ENCODE measurements around the gene PUSL1. TPM values are rescaled to one million over a fixed set of nuclear protein-coding genes. Genes with fewer than 3 reads are reported as not detected.
A peak's percentile ranks its signal among the peaks of the same experiment; 100 is the strongest.

The PUSL1 gene
- total and polyA plus RNA-seq, 2 of the 4 experiments (the other 2 are of a cell fraction): 10.9 to 33.0 TPM

DNA sequence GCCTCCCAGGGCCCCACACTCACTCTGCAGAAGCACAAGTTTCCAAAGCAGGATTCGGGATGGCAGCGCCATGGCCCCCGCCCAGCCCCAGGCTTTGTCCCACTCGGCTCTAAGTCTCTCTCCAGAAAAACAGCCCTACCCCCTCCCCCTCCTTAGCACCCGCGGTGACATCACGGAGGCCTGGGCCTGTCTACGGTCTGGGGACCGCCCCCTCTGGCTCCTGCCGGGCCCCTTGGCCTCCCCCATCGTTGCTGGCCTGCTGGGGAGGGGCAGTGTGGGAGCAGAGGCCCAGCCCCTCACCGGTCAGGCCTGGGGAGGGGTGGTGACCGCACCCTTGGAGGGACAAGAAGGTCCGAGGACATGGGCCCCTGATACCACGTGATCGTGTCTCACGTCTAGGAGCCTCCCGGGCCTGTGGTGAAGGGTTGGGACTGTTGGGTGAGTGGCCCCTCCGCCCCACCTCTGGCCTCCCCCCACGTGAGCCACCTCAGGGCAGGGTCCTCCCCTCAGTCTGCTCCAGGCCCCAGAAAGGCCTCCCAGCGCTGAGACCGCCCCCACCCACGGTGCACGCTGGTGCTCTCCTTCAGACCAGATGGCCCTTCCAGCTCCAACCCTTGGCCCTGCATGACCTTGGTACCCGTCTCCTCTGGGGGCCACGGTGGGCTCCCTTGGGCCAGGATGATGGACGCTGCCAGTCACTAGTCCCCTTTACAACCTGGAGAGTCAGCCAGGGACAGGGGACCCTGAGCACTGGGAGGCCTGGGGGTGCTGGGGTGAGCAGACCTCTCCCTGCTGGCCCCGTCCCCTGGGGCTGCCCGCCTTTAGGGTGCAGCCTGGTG, 50.3 kb downstream of the PUSL1 start, which contains the start of gene MXRA8:
Gene MXRA8 (minus strand): TSS at position 123 of the 839 bp plus-strand sequence. CDS start 51 bp downstream, at position 72.
- TF ChIP-seq, protein P1, sequence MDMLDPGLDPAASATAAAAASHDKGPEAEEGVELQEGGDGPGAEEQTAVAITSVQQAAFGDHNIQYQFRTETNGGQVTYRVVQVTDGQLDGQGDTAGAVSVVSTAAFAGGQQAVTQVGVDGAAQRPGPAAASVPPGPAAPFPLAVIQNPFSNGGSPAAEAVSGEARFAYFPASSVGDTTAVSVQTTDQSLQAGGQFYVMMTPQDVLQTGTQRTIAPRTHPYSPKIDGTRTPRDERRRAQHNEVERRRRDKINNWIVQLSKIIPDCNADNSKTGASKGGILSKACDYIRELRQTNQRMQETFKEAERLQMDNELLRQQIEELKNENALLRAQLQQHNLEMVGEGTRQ (IDR thresholded peaks at IDR 0.05; ENCODE audit: low read depth, low read length): peak; percentile 80
- TF ChIP-seq MAFK (IDR thresholded peaks at IDR 0.05; ENCODE audit: low read depth, low read length): no peak
- TF ChIP-seq CHD1 (IDR thresholded peaks at IDR 0.05; ENCODE audit: low read depth, low read length): no peak
- no peak; the same call in 1 of the 2 replicates for TF ChIP-seq BHLHE40 (IDR thresholded peaks at IDR 0.05; ENCODE audit: low read depth, low read length)
- TF ChIP-seq, protein P2, sequence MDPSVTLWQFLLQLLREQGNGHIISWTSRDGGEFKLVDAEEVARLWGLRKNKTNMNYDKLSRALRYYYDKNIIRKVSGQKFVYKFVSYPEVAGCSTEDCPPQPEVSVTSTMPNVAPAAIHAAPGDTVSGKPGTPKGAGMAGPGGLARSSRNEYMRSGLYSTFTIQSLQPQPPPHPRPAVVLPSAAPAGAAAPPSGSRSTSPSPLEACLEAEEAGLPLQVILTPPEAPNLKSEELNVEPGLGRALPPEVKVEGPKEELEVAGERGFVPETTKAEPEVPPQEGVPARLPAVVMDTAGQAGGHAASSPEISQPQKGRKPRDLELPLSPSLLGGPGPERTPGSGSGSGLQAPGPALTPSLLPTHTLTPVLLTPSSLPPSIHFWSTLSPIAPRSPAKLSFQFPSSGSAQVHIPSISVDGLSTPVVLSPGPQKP (IDR thresholded peaks at IDR 0.05; ENCODE audit: borderline replicate concordance, low read depth, low read length): no peak
- TF ChIP-seq, protein P3, sequence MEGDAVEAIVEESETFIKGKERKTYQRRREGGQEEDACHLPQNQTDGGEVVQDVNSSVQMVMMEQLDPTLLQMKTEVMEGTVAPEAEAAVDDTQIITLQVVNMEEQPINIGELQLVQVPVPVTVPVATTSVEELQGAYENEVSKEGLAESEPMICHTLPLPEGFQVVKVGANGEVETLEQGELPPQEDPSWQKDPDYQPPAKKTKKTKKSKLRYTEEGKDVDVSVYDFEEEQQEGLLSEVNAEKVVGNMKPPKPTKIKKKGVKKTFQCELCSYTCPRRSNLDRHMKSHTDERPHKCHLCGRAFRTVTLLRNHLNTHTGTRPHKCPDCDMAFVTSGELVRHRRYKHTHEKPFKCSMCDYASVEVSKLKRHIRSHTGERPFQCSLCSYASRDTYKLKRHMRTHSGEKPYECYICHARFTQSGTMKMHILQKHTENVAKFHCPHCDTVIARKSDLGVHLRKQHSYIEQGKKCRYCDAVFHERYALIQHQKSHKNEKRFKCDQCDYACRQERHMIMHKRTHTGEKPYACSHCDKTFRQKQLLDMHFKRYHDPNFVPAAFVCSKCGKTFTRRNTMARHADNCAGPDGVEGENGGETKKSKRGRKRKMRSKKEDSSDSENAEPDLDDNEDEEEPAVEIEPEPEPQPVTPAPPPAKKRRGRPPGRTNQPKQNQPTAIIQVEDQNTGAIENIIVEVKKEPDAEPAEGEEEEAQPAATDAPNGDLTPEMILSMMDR (conservative IDR thresholded peaks at IDR 0.05; ENCODE audit: low read depth, low read length): no peak
- 0 out of 2 replicates have a peak, but pooled peaks have one; percentile 9 for TF ChIP-seq FOS (IDR thresholded peaks at IDR 0.05; ENCODE audit: low read depth, low read length)
- TF ChIP-seq MXI1 (IDR thresholded peaks at IDR 0.05; ENCODE audit: borderline replicate concordance, low read depth, low read length): 0 out of 2 replicates have a peak, but pooled peaks have one; percentile 9
- TF ChIP-seq POLR2A (IDR thresholded peaks at IDR 0.05; ENCODE audit: low read depth, low read length): peak; percentile 65; the same call in 1 of the 2 replicates
- TF ChIP-seq SMC3 (IDR thresholded peaks at IDR 0.05; ENCODE audit: low read depth, low read length): no peak
- TF ChIP-seq MAZ (IDR thresholded peaks at IDR 0.05; ENCODE audit: borderline replicate concordance, low read depth, low read length): peak; percentile 81
- Histone ChIP-seq H3K79me1 (ENCODE audit: low read depth in 1 of 2, low read length in 2 of 2) (peaks cover 4 to 23% of the 10 kb centered on the region in 2 experiments; a peak in 3 of 4 replicates), H2AK9ac (replicated peaks; ENCODE audit: low read depth, low read length, poor library complexity) (peak within 1 kb of the TSS; percentile 100), H3K56ac (ENCODE audit: extremely low read depth, insufficient read depth, low read length) (peak within 1 kb of the TSS; percentile 89), H3K4ac (ENCODE audit: low read depth, low read length) (peak within 1 kb of the TSS; percentile 99), H4K5ac (ENCODE audit: low read depth, low read length) (peak within 1 kb of the TSS; percentile 86), H3K4me1 (ENCODE audit: control insufficient read depth, insufficient read depth, low read length) (peaks cover 35% of the 10 kb centered on the region), H2BK5ac (ENCODE audit: low read depth, low read length, poor library complexity, severe bottlenecking) (peak within 1 kb of the TSS; percentile 96), H3K36me3 (ENCODE audit: control insufficient read depth, insufficient read depth, low read length) (peaks cover 16% of the 10 kb centered on the region; the same call in 1 of the 2 replicates), H3K4me3 (ENCODE audit: insufficient read depth, low read depth, low read length) (peak within 1 kb of the TSS; percentile 74), H3K4me2 (ENCODE audit: low read depth, low read length) (peak within 1 kb of the TSS; percentile 93), H2AK5ac (ENCODE audit: low read depth, low read length) (peak within 1 kb of the TSS; percentile 99), H3K9ac (ENCODE audit: low read depth, low read length) (peak within 1 kb of the TSS; percentile 92), H3K18ac (ENCODE audit: low read depth, low read length) (peak within 1 kb of the TSS; percentile 71), H2AFZ (replicated peaks; ENCODE audit: low read length, poor library complexity) (peak within 1 kb of the TSS; percentile 85), H3K23ac (ENCODE audit: low read depth, low read length) (peak within 1 kb of the TSS; percentile 98), H2BK120ac (ENCODE audit: low read depth, low read length) (peak within 1 kb of the TSS; percentile 99), H3K9me1 (ENCODE audit: insufficient read depth, low read length) (peaks cover 13% of the 10 kb centered on the region), H2BK20ac (ENCODE audit: low read depth, low read length) (peak within 1 kb of the TSS; percentile 96), H3K14ac (replicated peaks; ENCODE audit: low read depth, low read length) (peak within 1 kb of the TSS; percentile 96), H4K91ac (ENCODE audit: insufficient read depth, low read depth, low read length) (peak within 1 kb of the TSS; percentile 98), H4K8ac (ENCODE audit: low read depth in 2 of 2, low read length in 2 of 2) (peak within 1 kb of the TSS; percentile 92), H2BK15ac (ENCODE audit: low read depth, low read length) (peak within 1 kb of the TSS; percentile 90; the same call in 2 of the 3 replicates), H3K27ac (ENCODE audit: insufficient read depth, low read length) (peak within 1 kb of the TSS; percentile 96), H3K9me3 (ENCODE audit: control insufficient read depth, insufficient read depth, low read length) (no peaks in the 10 kb centered on the region), H3K27me3 (ENCODE audit: control insufficient read depth, insufficient read depth, low read length) (no peaks in the 10 kb centered on the region), H4K20me1 (ENCODE audit: insufficient read depth, low read length) (peaks cover 32% of the 10 kb centered on the region)
- POLR2A ChIA-PET (ENCODE audit: unreplicated experiment): interaction anchor here (0.6 to 1.0 kb wide), 2 partner anchors 11 to 16 kb away, joined by 3 read pairs; partner anchors contain the start of gene AURKAIP1
- DNase-seq (peak; percentile 82), ATAC-seq (ENCODE audit: low read depth) (peak; percentile 59)
- no TSS peak for BruUV-seq (replicated peaks)
- intact Hi-C loops (cut with micrococcal nuclease) (loop anchor here (2.0 to 5.0 kb wide), 2 partner anchors 14 to 51 kb away; partner anchors contain the start of genes ACAP3 and PUSL1), dilution Hi-C loops (cut with HindIII; ENCODE audit: low sequenced_read_pairs, unreplicated experiment) (no loop called here), in situ Hi-C loops (cut with MboI; ENCODE audit: low sequenced_read_pairs) (no loop called here)
- 6% methylated on average over 6 of the region's 29 CpGs; no CpG with 5 or more reads in 1 of the 2 experiments for WGBS, 2 experiments (ENCODE audit: extremely low coverage in 2 of 2, insufficient read length in 1 of 2)
- CTCF ChIA-PET: no interaction called here
